ENCODE measurements around the gene BMP3.

DNA sequence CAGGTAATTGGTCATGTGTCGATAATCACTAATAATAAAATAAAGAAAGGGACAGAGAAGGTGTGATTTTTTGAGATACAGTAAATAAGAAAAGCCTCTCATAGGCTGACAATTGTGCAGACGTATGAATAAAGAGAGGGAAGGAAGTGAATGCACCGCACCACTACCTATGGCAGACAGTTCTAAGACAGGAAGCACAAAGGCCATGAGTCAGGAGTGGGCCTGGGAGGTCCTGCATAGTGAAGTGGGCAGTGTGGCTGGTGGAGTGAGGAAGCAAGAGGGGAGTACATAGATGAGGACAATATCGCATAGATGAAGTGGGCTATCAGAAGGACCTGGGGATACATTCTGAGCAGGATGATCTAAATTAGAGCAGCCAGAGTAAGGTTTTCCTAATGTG is 75.6 kb downstream of the BMP3 start:
- TF ChIP-seq, protein P1, sequence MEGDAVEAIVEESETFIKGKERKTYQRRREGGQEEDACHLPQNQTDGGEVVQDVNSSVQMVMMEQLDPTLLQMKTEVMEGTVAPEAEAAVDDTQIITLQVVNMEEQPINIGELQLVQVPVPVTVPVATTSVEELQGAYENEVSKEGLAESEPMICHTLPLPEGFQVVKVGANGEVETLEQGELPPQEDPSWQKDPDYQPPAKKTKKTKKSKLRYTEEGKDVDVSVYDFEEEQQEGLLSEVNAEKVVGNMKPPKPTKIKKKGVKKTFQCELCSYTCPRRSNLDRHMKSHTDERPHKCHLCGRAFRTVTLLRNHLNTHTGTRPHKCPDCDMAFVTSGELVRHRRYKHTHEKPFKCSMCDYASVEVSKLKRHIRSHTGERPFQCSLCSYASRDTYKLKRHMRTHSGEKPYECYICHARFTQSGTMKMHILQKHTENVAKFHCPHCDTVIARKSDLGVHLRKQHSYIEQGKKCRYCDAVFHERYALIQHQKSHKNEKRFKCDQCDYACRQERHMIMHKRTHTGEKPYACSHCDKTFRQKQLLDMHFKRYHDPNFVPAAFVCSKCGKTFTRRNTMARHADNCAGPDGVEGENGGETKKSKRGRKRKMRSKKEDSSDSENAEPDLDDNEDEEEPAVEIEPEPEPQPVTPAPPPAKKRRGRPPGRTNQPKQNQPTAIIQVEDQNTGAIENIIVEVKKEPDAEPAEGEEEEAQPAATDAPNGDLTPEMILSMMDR (IDR thresholded peaks at IDR 0.05), result no peak
- TF ChIP-seq POLR2A (IDR thresholded peaks at IDR 0.05), result no peak

Data from esophagus squamous epithelium (tissue), 4 donors.